ENCODE results near the gene INPP5B. TPM values are rescaled to one million over a fixed set of nuclear protein-coding genes. Genes with fewer than 3 reads are reported as not detected.

Gene INPP5B
- total and polyA plus RNA-seq, 9 of the 15 experiments (the other 6 are each of a cell fraction or from before 2014, with no cell fraction given) = 14.1 to 28.7 (median 20.9) TPM

- no peaks in the 10 kb centered on the region for H3K9me3 ChIP-seq (replicated peaks; ENCODE audit: control insufficient read depth, insufficient read depth, low read depth, low read length)
- ChIA-PET CTCF (ENCODE audit: low intra/inter-chr PET ratio) (no interaction called here), POLR2A (interaction anchor here (0.6 to 1.4 kb wide), 7 partner anchors 9 to 160 kb away, joined by 3 to 7 read pairs (median 4); partner anchors contain the start of gene MTF1)
- H3K79me2 ChIP-seq (ENCODE audit: control insufficient read depth, insufficient read depth, low read length) = peaks cover 62% of the 10 kb centered on the region
- intact Hi-C loops (cut with micrococcal nuclease) (no loop called here), in situ Hi-C loops (cut with MboI) (no loop called here)
- no peak for FAIRE-seq
- H3K4me1 ChIP-seq (replicated peaks in 1 of 2; ENCODE audit: control insufficient read depth in 2 of 2, insufficient read depth in 2 of 2, low read length in 2 of 2) = peaks cover 6 to 28% of the 10 kb centered on the region in 2 experiments; a peak in 4 of 5 replicates
- no peak overlapping the region for H2AFZ ChIP-seq (ENCODE audit: low read depth, low read length)
- no peak for DNase-seq (ENCODE audit: extremely low read depth in 1 of 4, low spot score in 3 of 4)
- no peaks in the 10 kb centered on the region for H3K27me3 ChIP-seq (ENCODE audit: control insufficient read depth in 2 of 2, insufficient read depth in 2 of 2, low read length in 2 of 2)
- no peak overlapping the region for H3K27ac ChIP-seq (ENCODE audit: extremely low read depth, low read depth, low read length)
- no TSS peak for BruUV-seq (replicated peaks)
- no peaks in the 10 kb centered on the region for H3K9me1 ChIP-seq (ENCODE audit: control insufficient read depth, insufficient read depth, low read length)
- H3K36me3 ChIP-seq (ENCODE audit: control insufficient read depth, insufficient read depth, low read length) = peaks cover 41% of the 10 kb centered on the region; the same call in 2 of the 3 replicates
- 81% methylated on average over 6 of the region's 6 CpGs for WGBS (ENCODE audit: insufficient coverage, low coverage, missing lambda C conversion rate)
- H3K4me2 ChIP-seq (ENCODE audit: insufficient read depth, low read length) = no peak overlapping the region
- ATAC-seq = no peak
- H4K20me1 ChIP-seq (replicated peaks; ENCODE audit: control insufficient read depth, insufficient read depth, low read length) = 0 out of 2 replicates have a peak, but pooled peaks cover 7% of the 10 kb centered on the region
- TF ChIP-seq RNF219 (CRISPR knock-in tag; IDR thresholded peaks at IDR 0.05) (no peak), ERF (CRISPR knock-in tag; IDR thresholded peaks at IDR 0.05) (no peak), SMARCC2 (IDR thresholded peaks at IDR 0.05; ENCODE audit: low read depth) (no peak)
- TF ChIP-seq, protein P1, sequence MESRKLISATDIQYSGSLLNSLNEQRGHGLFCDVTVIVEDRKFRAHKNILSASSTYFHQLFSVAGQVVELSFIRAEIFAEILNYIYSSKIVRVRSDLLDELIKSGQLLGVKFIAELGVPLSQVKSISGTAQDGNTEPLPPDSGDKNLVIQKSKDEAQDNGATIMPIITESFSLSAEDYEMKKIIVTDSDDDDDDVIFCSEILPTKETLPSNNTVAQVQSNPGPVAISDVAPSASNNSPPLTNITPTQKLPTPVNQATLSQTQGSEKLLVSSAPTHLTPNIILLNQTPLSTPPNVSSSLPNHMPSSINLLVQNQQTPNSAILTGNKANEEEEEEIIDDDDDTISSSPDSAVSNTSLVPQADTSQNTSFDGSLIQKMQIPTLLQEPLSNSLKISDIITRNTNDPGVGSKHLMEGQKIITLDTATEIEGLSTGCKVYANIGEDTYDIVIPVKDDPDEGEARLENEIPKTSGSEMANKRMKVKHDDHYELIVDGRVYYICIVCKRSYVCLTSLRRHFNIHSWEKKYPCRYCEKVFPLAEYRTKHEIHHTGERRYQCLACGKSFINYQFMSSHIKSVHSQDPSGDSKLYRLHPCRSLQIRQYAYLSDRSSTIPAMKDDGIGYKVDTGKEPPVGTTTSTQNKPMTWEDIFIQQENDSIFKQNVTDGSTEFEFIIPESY (CRISPR knock-in tag; IDR thresholded peaks at IDR 0.05) = no peak
- no peak overlapping the region for H3K9ac ChIP-seq (ENCODE audit: insufficient read depth in 1 of 2, low read depth in 2 of 2, low read length in 2 of 2)
- no peak overlapping the region for H3K4me3 ChIP-seq
Measured at GRCh38 chr1:37850352-37850955, 96.4 kb downstream of the INPP5B start.

All from K562 (cell line).